ENCODE measurements around the gene ABHD17B.

DNA sequence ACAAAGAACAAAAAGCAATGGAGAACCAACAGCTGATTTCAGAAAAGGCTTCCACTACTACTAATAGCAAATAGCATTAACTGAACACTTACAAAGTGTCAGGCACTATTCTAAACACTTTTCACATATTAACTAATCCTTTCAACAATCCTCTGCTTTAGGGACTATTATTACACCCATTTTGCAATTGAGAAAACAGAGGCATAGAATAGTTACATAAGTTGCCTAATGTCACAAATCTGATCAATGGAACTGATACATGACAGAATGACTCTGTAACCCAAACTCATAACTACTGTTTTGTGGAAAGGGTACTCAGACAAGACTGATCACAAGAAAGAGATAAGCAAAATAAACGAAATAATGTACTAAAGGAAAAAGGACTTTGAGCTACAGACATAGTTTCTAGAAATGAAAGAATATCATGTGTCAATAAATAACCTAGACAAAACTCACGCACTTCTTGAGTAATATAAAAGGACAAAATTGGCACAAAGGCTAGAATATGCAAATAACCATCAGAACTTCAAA is 31.3 kb downstream of the ABHD17B start:
- TF ChIP-seq RAD21 (IDR thresholded peaks at IDR 0.05; ENCODE audit: low read depth) (no peak), TAF1 (IDR thresholded peaks at IDR 0.05; ENCODE audit: low read depth) (no peak), ZBTB7A (IDR thresholded peaks at IDR 0.05; ENCODE audit: low read depth) (no peak), CEBPB (IDR thresholded peaks at IDR 0.05) (no peak), TEAD4 (IDR thresholded peaks at IDR 0.05) (no peak), EP300 (IDR thresholded peaks at IDR 0.05; ENCODE audit: borderline replicate concordance) (no peak), FOXM1 (IDR thresholded peaks at IDR 0.05; ENCODE audit: borderline replicate concordance, low read depth) (no peak), NFIC (IDR thresholded peaks at IDR 0.05) (no peak), TCF12 (IDR thresholded peaks at IDR 0.05; ENCODE audit: low read depth) (no peak), EGR1 (IDR thresholded peaks at IDR 0.05) (no peak), CREB1 (IDR thresholded peaks at IDR 0.05; ENCODE audit: low read depth) (no peak)
- TF ChIP-seq, protein P1, sequence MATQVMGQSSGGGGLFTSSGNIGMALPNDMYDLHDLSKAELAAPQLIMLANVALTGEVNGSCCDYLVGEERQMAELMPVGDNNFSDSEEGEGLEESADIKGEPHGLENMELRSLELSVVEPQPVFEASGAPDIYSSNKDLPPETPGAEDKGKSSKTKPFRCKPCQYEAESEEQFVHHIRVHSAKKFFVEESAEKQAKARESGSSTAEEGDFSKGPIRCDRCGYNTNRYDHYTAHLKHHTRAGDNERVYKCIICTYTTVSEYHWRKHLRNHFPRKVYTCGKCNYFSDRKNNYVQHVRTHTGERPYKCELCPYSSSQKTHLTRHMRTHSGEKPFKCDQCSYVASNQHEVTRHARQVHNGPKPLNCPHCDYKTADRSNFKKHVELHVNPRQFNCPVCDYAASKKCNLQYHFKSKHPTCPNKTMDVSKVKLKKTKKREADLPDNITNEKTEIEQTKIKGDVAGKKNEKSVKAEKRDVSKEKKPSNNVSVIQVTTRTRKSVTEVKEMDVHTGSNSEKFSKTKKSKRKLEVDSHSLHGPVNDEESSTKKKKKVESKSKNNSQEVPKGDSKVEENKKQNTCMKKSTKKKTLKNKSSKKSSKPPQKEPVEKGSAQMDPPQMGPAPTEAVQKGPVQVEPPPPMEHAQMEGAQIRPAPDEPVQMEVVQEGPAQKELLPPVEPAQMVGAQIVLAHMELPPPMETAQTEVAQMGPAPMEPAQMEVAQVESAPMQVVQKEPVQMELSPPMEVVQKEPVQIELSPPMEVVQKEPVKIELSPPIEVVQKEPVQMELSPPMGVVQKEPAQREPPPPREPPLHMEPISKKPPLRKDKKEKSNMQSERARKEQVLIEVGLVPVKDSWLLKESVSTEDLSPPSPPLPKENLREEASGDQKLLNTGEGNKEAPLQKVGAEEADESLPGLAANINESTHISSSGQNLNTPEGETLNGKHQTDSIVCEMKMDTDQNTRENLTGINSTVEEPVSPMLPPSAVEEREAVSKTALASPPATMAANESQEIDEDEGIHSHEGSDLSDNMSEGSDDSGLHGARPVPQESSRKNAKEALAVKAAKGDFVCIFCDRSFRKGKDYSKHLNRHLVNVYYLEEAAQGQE (IDR thresholded peaks at IDR 0.05; ENCODE audit: low read depth): no peak
- TF ChIP-seq, protein P2, sequence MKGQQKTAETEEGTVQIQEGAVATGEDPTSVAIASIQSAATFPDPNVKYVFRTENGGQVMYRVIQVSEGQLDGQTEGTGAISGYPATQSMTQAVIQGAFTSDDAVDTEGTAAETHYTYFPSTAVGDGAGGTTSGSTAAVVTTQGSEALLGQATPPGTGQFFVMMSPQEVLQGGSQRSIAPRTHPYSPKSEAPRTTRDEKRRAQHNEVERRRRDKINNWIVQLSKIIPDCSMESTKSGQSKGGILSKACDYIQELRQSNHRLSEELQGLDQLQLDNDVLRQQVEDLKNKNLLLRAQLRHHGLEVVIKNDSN (IDR thresholded peaks at IDR 0.05): no peak
- TF ChIP-seq, protein P3, sequence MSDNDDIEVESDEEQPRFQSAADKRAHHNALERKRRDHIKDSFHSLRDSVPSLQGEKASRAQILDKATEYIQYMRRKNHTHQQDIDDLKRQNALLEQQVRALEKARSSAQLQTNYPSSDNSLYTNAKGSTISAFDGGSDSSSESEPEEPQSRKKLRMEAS (IDR thresholded peaks at IDR 0.05): no peak

Data from Ishikawa (cell line).